ENCODE data around the gene NDN. TPM values are rescaled to one million over a fixed set of nuclear protein-coding genes. Genes with fewer than 3 reads are reported as not detected.

NDN gene
- polyA plus RNA-seq, 3 donors from 2014 or later, result 2.0 to 2.4 (median 2.2) TPM

DNA sequence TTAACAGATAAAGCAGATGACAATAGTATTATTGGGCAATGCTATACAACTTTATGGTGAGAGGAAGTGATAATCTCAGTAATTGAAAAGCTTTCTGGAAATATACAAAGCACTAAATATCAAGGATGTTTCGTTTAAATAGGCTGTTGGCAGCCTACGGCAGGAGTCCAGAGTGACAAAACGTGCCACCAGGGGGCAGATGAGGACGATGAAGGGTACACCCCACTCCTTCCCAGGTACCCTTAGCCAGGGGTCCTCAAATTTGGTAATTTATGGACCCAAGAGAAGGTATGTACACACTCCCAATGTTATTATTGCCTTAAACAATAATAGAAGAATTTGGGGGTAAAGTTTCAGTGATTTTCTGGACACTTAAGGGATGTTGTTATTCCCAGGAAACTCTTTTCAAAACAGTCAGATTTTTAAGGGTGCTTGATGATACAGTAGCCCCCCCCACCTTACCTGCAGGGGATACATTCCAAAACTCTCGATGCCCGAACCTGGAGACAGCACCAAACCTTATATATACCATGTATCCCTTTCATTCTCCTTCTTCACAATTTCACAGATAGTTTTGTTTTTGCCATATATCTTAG lies 38.1 kb downstream of the NDN start:
- no peaks in the 10 kb centered on the region for H3K4me1 Mint-ChIP-seq
- no peak overlapping the region for H3K27ac Mint-ChIP-seq
- DNase-seq, result no peak
- no peak overlapping the region for H3K4me3 Mint-ChIP-seq
- H3K9me3 Mint-ChIP-seq, result peaks cover 0 to 3% (median 0%) of the 10 kb centered on the region in 6 donors
- H3K27me3 Mint-ChIP-seq (ENCODE audit: low read depth in 3 of 3), result peaks cover 2 to 6% (median 3%) of the 10 kb centered on the region in 3 donors
- H3K36me3 Mint-ChIP-seq, result no peaks in the 10 kb centered on the region

DNA sequence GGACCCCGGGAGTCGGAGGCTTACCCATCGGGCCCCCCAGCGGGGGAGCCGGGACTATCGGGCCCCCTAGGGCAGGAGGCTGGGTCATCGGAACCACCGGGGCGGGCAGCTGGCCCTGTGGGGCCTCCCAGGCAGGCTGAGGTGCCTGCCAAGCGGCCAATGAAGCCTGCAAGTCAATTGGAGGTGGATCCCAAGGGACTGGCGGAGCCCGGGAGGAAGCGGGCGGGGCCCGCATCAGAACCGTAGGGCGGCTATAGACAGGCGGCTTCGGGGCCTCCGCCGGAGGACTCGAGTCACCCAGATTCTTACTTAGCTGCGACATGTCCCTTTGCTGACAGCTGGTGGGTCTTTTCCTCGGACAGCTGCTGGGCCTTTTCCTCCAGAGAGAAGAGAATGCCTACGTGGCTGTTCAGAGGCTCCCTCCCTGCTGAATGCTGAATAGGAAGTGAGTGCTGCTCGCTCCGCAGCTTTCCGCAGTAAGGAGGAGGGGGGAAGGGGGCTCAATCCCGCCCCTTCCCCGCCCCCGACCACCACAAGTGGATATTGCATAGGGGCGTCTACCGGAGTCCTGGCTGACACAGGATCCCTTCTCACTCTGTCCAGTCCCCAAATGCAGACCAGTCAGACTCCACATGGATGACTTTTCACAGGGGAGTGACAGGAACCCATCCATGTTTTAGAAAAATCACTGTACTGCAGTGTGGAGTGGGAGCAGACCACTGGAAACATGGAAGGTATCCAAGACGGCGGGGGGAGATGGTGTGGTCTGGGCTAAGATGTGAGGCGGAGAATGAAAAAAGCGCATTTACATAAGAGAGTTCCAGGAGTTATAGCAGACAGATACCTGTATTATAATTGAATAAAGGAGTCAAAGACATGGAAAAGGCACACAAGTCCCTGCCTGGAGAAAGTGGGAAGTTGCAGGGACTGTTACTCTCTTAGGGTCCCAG lies 39.4 kb downstream of the NDN start, which contains the start of gene MAGEL2:
Gene MAGEL2 (minus strand): TSS at position 447 of the 950 bp plus-strand sequence. CDS start 125 bp downstream, at position 322.
- H3K36me3 Mint-ChIP-seq, result no peaks in the 10 kb centered on the region
- H3K27me3 Mint-ChIP-seq (ENCODE audit: low read depth in 3 of 3), result peaks cover 2 to 6% (median 4%) of the 10 kb centered on the region in 3 donors
- no peak within 1 kb of the TSS for H3K27ac Mint-ChIP-seq
- DNase-seq, result no peak
- H3K4me1 Mint-ChIP-seq, result no peaks in the 10 kb centered on the region
- H3K4me3 Mint-ChIP-seq, result no peak within 1 kb of the TSS
- peaks cover 0 to 4% (median under 1%) of the 10 kb centered on the region in 6 donors for H3K9me3 Mint-ChIP-seq

DNA sequence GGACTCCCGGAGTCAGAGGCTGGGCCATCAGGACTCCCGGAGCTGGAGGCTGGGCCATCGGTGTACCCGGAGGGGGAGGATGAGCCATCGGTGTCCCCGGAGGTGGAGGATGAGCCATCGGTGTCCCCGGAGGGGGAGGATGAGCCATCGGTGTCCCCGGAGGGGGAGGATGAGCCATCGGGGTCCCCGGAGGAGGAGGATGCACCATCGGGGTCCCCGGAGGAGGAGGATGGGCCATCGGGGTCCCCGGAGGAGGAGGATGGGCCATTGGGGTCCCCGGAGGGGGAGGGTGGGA lies 40.2 kb downstream of the NDN start:
- DNase-seq, result no peak
- Mint-ChIP-seq H3K9me3 (peaks cover 0 to 4% (median under 1%) of the 10 kb centered on the region in 6 donors), H3K27me3 (ENCODE audit: low read depth in 3 of 3) (peaks cover 2 to 6% (median 4%) of the 10 kb centered on the region in 3 donors), H3K4me3 (no peak overlapping the region), H3K4me1 (no peaks in the 10 kb centered on the region), H3K36me3 (no peaks in the 10 kb centered on the region), H3K27ac (no peak overlapping the region)

DNA sequence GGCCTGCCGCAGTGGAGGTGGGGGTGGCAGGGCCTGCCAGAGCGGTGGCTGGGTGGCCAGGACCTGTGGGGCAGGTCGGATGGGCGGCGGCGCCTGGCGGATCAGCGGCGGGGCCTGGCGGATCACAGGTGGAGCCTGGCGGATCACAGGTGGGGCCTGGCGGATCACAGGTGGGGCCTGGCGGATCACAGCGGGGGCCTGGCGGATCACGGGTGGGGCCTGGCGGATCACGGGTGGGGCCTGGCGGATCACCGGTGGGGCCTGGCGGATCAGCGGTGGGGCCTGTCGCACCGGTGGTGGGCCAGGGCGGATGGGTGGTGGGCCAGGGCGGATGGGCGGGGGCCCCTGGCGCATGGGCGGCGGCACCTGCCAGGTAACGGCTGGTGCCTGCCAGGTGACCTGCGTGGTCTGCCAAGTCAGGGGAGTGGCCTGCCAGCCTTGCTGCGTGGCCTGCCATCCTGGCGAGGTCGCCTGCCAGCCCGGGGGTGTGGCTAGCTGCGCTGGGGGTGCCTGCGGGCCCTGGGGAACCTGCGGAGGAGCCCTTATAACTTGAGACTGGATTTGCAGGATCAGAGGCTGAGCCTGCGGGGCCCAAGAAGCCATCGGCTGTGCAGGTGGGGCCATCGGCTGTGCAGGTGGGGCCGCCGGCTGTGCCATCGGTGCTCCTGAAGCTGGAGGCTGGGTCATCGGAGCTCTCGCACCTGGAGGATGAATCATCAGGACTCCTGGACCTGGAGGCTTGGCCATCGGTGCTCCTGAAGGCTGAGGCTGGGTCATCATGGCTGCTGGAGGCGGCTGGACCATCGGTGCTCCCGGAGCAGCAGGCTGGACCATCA lies 40.7 kb downstream of the NDN start:
- no peak overlapping the region for H3K4me3 Mint-ChIP-seq
- H3K9me3 Mint-ChIP-seq, result peaks cover 0 to 4% (median under 1%) of the 10 kb centered on the region in 6 donors
- no peak for DNase-seq
- no peaks in the 10 kb centered on the region for H3K4me1 Mint-ChIP-seq
- H3K27ac Mint-ChIP-seq, result no peak overlapping the region
- H3K36me3 Mint-ChIP-seq, result no peaks in the 10 kb centered on the region
- H3K27me3 Mint-ChIP-seq (ENCODE audit: low read depth in 3 of 3), result peaks cover 2 to 6% (median 4%) of the 10 kb centered on the region in 3 donors

DNA sequence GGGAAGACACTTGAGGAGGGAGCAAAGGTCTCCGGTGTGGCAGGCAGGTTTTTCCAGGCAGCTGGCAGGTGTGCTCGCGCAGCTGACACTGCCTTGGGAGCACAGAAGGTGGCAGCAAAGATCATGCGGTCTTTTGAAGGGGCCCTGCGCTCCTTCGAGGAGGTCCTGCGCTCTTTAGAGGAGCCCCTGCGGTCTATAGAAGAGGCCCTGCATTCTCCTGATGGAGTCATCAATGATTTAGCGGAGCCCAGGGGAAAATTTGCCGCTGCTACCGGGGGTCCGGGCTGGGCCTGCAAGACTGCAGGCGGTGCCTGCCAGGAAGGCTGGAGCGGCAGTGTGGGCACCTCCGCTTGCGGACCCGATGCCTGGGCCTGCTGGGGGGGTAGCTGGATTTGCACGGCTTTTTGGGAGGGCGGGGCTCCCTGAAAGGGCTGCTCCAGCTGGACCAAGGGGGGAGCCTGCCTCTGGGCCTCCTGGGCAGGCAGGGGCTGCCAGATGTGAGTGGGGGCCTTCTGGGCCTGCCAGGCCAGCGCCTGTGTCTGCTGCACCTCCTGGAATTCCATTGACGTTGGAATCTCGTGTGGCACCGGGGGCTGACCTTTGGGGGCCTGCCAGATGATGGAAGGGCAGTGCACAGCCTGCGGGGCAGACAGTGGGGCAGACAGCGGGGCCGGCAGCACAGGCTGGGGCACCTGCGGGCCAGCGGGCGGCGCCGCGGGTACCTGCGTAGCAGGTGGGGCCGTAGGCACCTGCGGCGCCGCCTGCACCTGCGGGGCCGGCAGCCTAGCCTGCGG lies 41.5 kb downstream of the NDN start:
- H3K4me1 Mint-ChIP-seq, result no peaks in the 10 kb centered on the region
- no peak overlapping the region for H3K4me3 Mint-ChIP-seq
- H3K27me3 Mint-ChIP-seq (ENCODE audit: low read depth in 3 of 3), result peaks cover 2 to 6% (median 4%) of the 10 kb centered on the region in 3 donors
- H3K9me3 Mint-ChIP-seq, result peaks cover 0 to 4% (median under 1%) of the 10 kb centered on the region in 6 donors
- H3K36me3 Mint-ChIP-seq, result no peaks in the 10 kb centered on the region
- no peak overlapping the region for H3K27ac Mint-ChIP-seq
- no peak for DNase-seq

DNA sequence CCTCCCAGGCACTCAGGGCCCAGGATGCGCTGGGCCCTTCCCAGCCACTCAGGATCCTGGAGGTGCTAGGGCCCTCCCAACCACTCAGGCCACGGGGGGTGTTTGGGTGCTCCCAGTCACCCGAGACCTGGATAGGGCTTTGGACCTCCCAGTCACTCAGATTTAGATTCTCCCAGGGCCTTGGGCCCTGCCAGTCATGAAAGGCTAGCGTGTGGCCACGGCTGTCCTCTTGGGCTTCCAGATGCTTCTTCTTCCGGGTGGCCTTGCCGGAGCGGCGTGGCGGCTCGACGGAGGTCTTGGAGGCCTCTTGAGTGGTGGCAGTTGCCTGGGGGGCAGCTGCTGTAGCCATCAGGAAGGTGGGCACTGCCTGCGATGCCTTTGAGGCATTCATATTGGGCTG lies 42.3 kb downstream of the NDN start:
- peaks cover 0 to 4% (median under 1%) of the 10 kb centered on the region in 6 donors for H3K9me3 Mint-ChIP-seq
- no peak overlapping the region for H3K27ac Mint-ChIP-seq
- no peak for DNase-seq
- H3K4me1 Mint-ChIP-seq, result no peaks in the 10 kb centered on the region
- H3K4me3 Mint-ChIP-seq, result no peak overlapping the region
- H3K36me3 Mint-ChIP-seq, result no peaks in the 10 kb centered on the region
- peaks cover 2 to 6% (median 4%) of the 10 kb centered on the region in 3 donors for H3K27me3 Mint-ChIP-seq (ENCODE audit: low read depth in 3 of 3)

DNA sequence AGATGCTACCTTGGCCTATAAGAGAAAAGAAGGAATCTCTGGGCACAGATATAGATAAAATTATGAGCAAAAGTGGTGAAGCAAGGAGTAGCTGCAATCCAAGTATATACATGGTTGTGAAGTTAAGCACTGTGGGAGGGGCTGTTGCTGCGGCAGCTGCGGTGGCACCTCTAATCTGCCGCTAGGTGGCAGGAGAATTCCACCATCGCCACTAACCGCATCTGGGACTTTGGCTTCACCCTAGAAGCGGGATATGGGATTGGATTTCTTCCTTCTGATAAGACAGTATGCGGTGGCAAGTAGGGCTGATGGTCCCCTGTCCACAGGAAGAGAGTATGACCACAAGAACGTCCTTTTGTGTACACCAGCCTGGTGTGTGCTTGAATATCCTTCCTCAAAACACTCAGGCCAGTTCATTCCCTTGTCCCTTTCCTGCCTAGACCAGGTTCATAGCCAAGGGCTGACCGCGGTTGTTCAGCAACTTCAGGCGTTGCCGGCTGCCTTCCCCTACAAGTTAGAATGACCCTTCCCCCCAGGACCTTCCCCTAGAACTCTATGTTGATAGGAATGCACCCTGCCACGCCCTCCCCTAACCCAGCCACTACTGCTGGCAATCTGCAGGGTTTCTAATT lies 44.6 kb downstream of the NDN start:
- Mint-ChIP-seq H3K9me3 (peaks cover 0 to 4% (median 0%) of the 10 kb centered on the region in 6 donors), H3K27me3 (ENCODE audit: low read depth in 3 of 3) (peaks cover 0 to 5% (median 4%) of the 10 kb centered on the region in 3 donors), H3K4me1 (no peaks in the 10 kb centered on the region), H3K36me3 (no peaks in the 10 kb centered on the region), H3K27ac (no peak overlapping the region), H3K4me3 (no peak overlapping the region)
- DNase-seq, result peak in 1 of 3 donors; percentile 4

Other genes starting within 250 kb of the NDN start
- not detected for gene GOLGA6L2, start 240.1 kb downstream of the NDN start, polyA plus RNA-seq
- gene MKRN3, start 121.6 kb downstream of the NDN start, polyA plus RNA-seq, result under 1 TPM in 1 of 3 donors, not detected in 2; 0.68 TPM
- not detected for gene MAGEL2, start 39.4 kb downstream of the NDN start, polyA plus RNA-seq